HUES6 (cell line): Measurements from ENCODE around the gene DISC1.

Experiments
- H3K27ac ChIP-seq: 2 replicates; pipeline ENCODE4 v1.7.0; 2013; ENCODE audit warnings: low read depth, mild to moderate bottlenecking, low read length, inconsistent platforms
- H3K27me3 ChIP-seq: 2 replicates; pipeline ENCODE4 v1.6.1; 2013; ENCODE audit warnings: low read length; ENCODE audit not compliant: control insufficient read depth, insufficient read depth
- H3K36me3 ChIP-seq: 2 replicates; pipeline ENCODE4 v1.6.1; 2013; ENCODE audit warnings: low read length; ENCODE audit not compliant: control insufficient read depth, insufficient read depth
- H3K4me1 ChIP-seq: 2 replicates; pipeline ENCODE4 v1.6.1; 2013; ENCODE audit warnings: low read length; ENCODE audit not compliant: control insufficient read depth, insufficient read depth
- H3K4me3 ChIP-seq: 2 replicates; pipeline ENCODE4 v1.5.1; 2013; ENCODE audit warnings: low read depth, low read length
- H3K9ac ChIP-seq: one replicate; pipeline ENCODE4 v1.6.1; 2013; ENCODE audit warnings: mild to moderate bottlenecking, low read length
- H3K9me3 ChIP-seq: 2 replicates; pipeline ENCODE4 v1.6.1; 2013; ENCODE audit warnings: low read depth, low read length; ENCODE audit not compliant: control insufficient read depth, insufficient read depth

The DISC1 gene

GRCh38 chr1:231684356-231685244 is 58.0 kb downstream of the DISC1 start:
- H3K9ac ChIP-seq, result no peak overlapping the region
- H3K9me3 ChIP-seq, result peaks cover 31% of the 10 kb centered on the region
- no peaks in the 10 kb centered on the region for H3K36me3 ChIP-seq
- 0 out of 2 replicates have a peak, but pooled peaks cover 2% of the 10 kb centered on the region for H3K4me1 ChIP-seq
- H3K27me3 ChIP-seq, result no peaks in the 10 kb centered on the region
- H3K27ac ChIP-seq, result no peak overlapping the region
- no peak overlapping the region for H3K4me3 ChIP-seq

DNA sequence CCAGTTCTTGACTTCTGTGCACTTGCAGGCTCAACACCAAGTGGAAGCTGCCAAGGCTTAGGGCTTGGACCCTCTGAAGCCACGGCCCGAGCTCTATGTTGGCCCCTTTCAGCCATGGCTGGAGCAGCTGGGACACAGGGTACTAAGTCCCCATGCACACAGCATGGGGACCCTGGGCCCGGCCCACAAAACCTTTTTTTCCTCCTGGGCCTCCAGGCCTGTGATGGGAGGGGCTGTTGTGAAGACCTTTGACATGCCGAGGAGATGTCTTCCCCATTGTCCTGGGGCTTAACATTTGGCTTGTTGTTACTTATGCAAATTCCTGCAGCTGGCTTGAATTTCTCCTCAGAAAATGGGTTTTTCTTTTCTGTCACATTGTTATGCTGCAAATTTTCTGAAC is 59.8 kb downstream of the DISC1 start:
- Histone ChIP-seq H3K4me1 (peaks cover 11% of the 10 kb centered on the region; the same call in 1 of the 2 replicates), H3K9ac (no peak overlapping the region), H3K36me3 (no peaks in the 10 kb centered on the region), H3K27ac (no peak overlapping the region), H3K27me3 (no peaks in the 10 kb centered on the region), H3K4me3 (no peak overlapping the region), H3K9me3 (peaks cover 31% of the 10 kb centered on the region)

DNA sequence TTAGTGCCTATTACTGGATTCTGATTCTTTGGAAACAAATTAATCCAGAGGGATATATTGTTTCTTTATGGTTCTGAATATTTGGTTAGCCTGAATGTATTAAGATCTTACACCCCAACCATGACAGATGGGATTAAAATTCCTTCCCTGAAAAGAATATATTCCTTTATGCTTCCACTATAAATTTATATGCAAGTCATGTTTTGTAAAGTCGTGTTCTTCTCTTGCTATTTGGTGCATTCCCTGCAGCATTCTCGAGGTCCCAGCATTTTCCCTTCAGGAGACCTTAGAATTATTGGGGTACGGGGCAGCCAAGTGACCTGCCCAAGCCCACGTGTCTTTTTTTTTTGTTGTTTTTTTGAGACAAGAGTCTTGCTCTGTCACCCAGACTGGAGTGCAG is 62.4 kb downstream of the DISC1 start:
- H3K4me1 ChIP-seq, result peaks cover 11% of the 10 kb centered on the region; the same call in 1 of the 2 replicates
- no peaks in the 10 kb centered on the region for H3K36me3 ChIP-seq
- H3K27me3 ChIP-seq, result no peaks in the 10 kb centered on the region
- no peak overlapping the region for H3K4me3 ChIP-seq
- no peak overlapping the region for H3K9ac ChIP-seq
- peaks cover 31% of the 10 kb centered on the region for H3K9me3 ChIP-seq
- H3K27ac ChIP-seq, result no peak overlapping the region

- no peak overlapping the region for H3K4me3 ChIP-seq
- H3K27me3 ChIP-seq, result no peaks in the 10 kb centered on the region
- H3K9ac ChIP-seq, result no peak overlapping the region
- H3K36me3 ChIP-seq, result no peaks in the 10 kb centered on the region
- H3K4me1 ChIP-seq, result peaks cover 11% of the 10 kb centered on the region; the same call in 1 of the 2 replicates
- peaks cover 26% of the 10 kb centered on the region for H3K9me3 ChIP-seq
- H3K27ac ChIP-seq, result no peak overlapping the region
Observed at GRCh38 chr1:231690059-231690458, 63.5 kb downstream of the DISC1 start.

DNA sequence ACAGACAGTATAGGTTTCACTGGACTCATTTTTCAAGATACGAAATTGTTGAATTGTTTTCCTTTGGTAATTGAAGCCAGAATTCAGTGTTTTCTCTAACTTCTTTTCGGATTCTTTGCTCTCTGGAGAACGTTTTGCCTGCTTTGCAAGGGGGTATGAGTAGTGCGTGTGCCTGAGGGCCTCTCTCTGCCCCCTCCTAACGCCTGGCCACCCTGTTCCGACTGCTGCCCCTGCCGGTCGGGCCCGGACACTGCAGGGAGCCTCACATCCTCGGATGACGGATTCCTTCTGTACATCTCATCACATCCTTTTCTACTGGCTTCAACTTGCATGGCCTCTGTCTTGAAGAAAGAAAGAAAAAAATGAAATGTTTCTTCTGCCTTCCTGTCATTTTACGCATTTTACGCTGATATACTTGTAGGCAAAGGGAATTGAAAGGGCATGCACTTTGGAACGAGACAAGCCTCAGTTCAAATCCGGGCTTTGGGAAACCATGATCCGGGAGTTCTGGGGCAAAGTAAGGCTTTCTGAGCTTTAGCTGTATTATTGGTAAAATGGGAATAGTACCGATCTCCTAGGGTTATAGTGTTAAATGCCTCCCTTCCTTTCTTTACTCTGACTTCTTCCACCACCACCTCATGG is 65.1 kb downstream of the DISC1 start:
- Histone ChIP-seq H3K9me3 (peaks cover 13% of the 10 kb centered on the region; the same call in 1 of the 2 replicates), H3K27ac (no peak overlapping the region), H3K36me3 (0 out of 2 replicates have a peak, but pooled peaks cover 2% of the 10 kb centered on the region), H3K4me1 (peaks cover 11% of the 10 kb centered on the region; the same call in 1 of the 2 replicates), H3K4me3 (no peak overlapping the region), H3K9ac (no peak overlapping the region), H3K27me3 (no peaks in the 10 kb centered on the region)

DNA sequence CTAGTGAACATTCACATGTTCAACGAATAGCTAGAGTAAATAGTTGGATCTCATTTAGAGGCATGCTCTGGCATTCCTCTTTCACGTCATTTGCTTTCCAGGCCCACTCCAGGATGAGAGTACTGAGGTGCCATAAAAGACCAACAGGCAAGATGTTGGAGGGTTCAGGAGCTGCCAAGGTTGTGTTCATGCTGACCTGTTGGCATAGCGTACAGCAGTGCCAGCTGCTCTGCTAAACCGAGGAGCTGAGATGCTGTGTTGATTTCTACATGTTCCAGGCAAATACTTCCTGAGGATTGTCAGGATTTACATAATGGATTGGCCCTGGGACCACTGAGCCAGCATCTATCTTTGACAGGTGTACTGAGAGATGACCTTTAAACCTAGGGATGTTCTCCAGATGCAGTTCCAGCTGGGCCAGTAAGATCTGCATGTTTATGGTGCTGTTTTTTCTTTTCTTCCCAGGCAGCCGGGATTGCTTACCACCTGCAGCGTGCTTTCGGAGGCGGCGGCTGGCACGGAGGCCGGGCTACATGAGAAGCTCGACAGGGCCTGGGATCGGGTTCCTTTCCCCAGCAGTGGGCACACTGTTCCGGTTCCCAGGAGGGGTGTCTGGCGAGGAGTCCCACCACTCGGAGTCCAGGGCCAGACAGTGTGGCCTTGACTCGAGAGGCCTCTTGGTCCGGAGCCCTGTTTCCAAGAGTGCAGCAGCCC is 66.9 kb downstream of the DISC1 start:
- Histone ChIP-seq H3K36me3 (0 out of 2 replicates have a peak, but pooled peaks cover 2% of the 10 kb centered on the region), H3K27me3 (no peaks in the 10 kb centered on the region), H3K4me3 (no peak overlapping the region), H3K4me1 (peaks cover 11% of the 10 kb centered on the region; the same call in 1 of the 2 replicates), H3K27ac (no peak overlapping the region), H3K9me3 (no peaks in the 10 kb centered on the region; the same call in 1 of the 2 replicates), H3K9ac (no peak overlapping the region)

GRCh38 chr1:231694075-231694431 is 67.5 kb downstream of the DISC1 start:
- H3K27me3 ChIP-seq, result no peaks in the 10 kb centered on the region
- no peak overlapping the region for H3K4me3 ChIP-seq
- H3K27ac ChIP-seq, result no peak overlapping the region
- no peaks in the 10 kb centered on the region for H3K9me3 ChIP-seq
- no peak overlapping the region for H3K9ac ChIP-seq
- H3K4me1 ChIP-seq, result peaks cover 11% of the 10 kb centered on the region; the same call in 1 of the 2 replicates
- 0 out of 2 replicates have a peak, but pooled peaks cover 2% of the 10 kb centered on the region for H3K36me3 ChIP-seq

- Histone ChIP-seq H3K27ac (no peak overlapping the region), H3K4me1 (peaks cover 11% of the 10 kb centered on the region; the same call in 1 of the 2 replicates), H3K4me3 (no peak overlapping the region), H3K27me3 (no peaks in the 10 kb centered on the region), H3K36me3 (0 out of 2 replicates have a peak, but pooled peaks cover 2% of the 10 kb centered on the region), H3K9ac (no peak overlapping the region), H3K9me3 (no peaks in the 10 kb centered on the region)
Observed at GRCh38 chr1:231694465-231695077, 68.0 kb downstream of the DISC1 start.

- Histone ChIP-seq H3K36me3 (0 out of 2 replicates have a peak, but pooled peaks cover 2% of the 10 kb centered on the region), H3K9ac (no peak overlapping the region), H3K27ac (no peak overlapping the region), H3K4me1 (peaks cover 3% of the 10 kb centered on the region; the same call in 1 of the 2 replicates), H3K9me3 (no peaks in the 10 kb centered on the region), H3K27me3 (no peaks in the 10 kb centered on the region), H3K4me3 (no peak overlapping the region)
Observed at GRCh38 chr1:231695439-231696255, 69.1 kb downstream of the DISC1 start.

- Histone ChIP-seq H3K9me3 (no peaks in the 10 kb centered on the region), H3K36me3 (0 out of 2 replicates have a peak, but pooled peaks cover 2% of the 10 kb centered on the region), H3K27me3 (no peaks in the 10 kb centered on the region), H3K27ac (no peak overlapping the region), H3K4me1 (no peaks in the 10 kb centered on the region), H3K9ac (no peak overlapping the region), H3K4me3 (no peak overlapping the region)
Observed at GRCh38 chr1:231699784-231700183, 73.2 kb downstream of the DISC1 start.
